Transverse colon (tissue), 4 donors: Measurements from ENCODE around the gene NEURL1.

Source experiments
- CTCF ChIP-seq, 5 experiments: fragments of 200-600 bp in 3 of 5; fragments of 450-650 bp in 2 of 5; sonication (generic) in 3 of 5; IDR thresholded peaks; 1 replicate in 2 of 5; 2 replicates in 3 of 5; pipeline ENCODE4 v1.5.1; 2016 to 2017; ENCODE audit warnings: antibody characterized with exemption in 5 of 5, inconsistent platforms in 3 of 5, mild to moderate bottlenecking in 2 of 5, moderate library complexity in 1 of 5
- POLR2AphosphoS5 ChIP-seq, 3 donors: sonication (generic); formaldehyde crosslinking; IDR thresholded peaks; one replicate each; pipeline ENCODE4 v1.6.1; 2016; ENCODE audit warnings: antibody characterized with exemption in 3 of 3

- TF ChIP-seq POLR2AphosphoS5 (IDR thresholded peaks at IDR 0.05) (peak; percentile 36 to 78 (median 65)), CTCF (IDR thresholded peaks at IDR 0.05) (no peak)
These were observed 85.4 kb downstream of the NEURL1 start for GRCh38 chr10:103578782-103579382.
